ENCODE measurements around the gene CADPS.

- no peak for TF ChIP-seq POLR2A (IDR thresholded peaks at IDR 0.05)
- no peak for TF ChIP-seq CTCF (IDR thresholded peaks at IDR 0.05)
Measured at GRCh38 chr3:62768896-62769295, 106.3 kb downstream of the CADPS start.
